ENCODE data around the gene EPB41L4A.
A peak's percentile ranks its signal among the peaks of the same experiment; 100 is the strongest.

Gene EPB41L4A

GRCh38 chr5:112276991-112277390 is 142.1 kb downstream of the EPB41L4A start:
- Histone ChIP-seq H3K36me3 (replicated peaks; ENCODE audit: insufficient read depth, low read length) (no peaks in the 10 kb centered on the region), H3K9ac (ENCODE audit: low read length) (no peak overlapping the region), H4K20me1 (ENCODE audit: insufficient read depth, low read length) (no peaks in the 10 kb centered on the region), H3K4me1 (ENCODE audit: low read length) (peaks cover 8% of the 10 kb centered on the region), H3K9me3 (replicated peaks; ENCODE audit: insufficient read depth, low read length) (no peaks in the 10 kb centered on the region), H3K4me2 (ENCODE audit: low read depth, low read length) (no peak overlapping the region), H3K27ac (ENCODE audit: low read length) (no peak overlapping the region), H3F3A (ENCODE audit: insufficient read depth, low read length) (no peaks in the 10 kb centered on the region), H3K4me3 (ENCODE audit: low read length) (no peak overlapping the region), H3K79me2 (ENCODE audit: low read length) (no peaks in the 10 kb centered on the region), H2AFZ (ENCODE audit: low read length) (no peak overlapping the region), H3K27me3 (replicated peaks; ENCODE audit: insufficient read depth, low read length) (no peaks in the 10 kb centered on the region), H3K9me2 (replicated peaks; ENCODE audit: insufficient read depth, low read length) (no peaks in the 10 kb centered on the region)
- DNase-seq: no peak
- TF ChIP-seq EZH2 (optimal IDR thresholded peaks at IDR 0.05; ENCODE audit: low read depth, low read length): no peak
- no peak for TF ChIP-seq CTCF (IDR thresholded peaks at IDR 0.05; ENCODE audit: low read length)
- TF ChIP-seq EZH2phosphoT487 (IDR thresholded peaks at IDR 0.05; ENCODE audit: low read length): no peak

- peaks cover 19% of the 10 kb centered on the region for H3K4me1 ChIP-seq (ENCODE audit: low read length)
- no peaks in the 10 kb centered on the region for H3K9me3 ChIP-seq (replicated peaks; ENCODE audit: insufficient read depth, low read length)
- DNase-seq: no peak
These were observed 143.4 kb downstream of the EPB41L4A start for GRCh38 chr5:112275671-112276070.

GRCh38 chr5:112270299-112271293 is 148.5 kb downstream of the EPB41L4A start:
- Histone ChIP-seq H2AFZ (ENCODE audit: low read length) (no peak overlapping the region), H3K27ac (ENCODE audit: low read length) (peak overlapping the region; percentile 18; the same call in 1 of the 2 replicates), H3K4me3 (ENCODE audit: low read length) (no peak overlapping the region), H3K4me2 (ENCODE audit: low read depth, low read length) (peak overlapping the region; percentile 30; the same call in 1 of the 2 replicates), H4K20me1 (ENCODE audit: insufficient read depth, low read length) (no peaks in the 10 kb centered on the region), H3K9me2 (replicated peaks; ENCODE audit: insufficient read depth, low read length) (no peaks in the 10 kb centered on the region), H3K27me3 (replicated peaks; ENCODE audit: insufficient read depth, low read length) (no peaks in the 10 kb centered on the region), H3K9me3 (replicated peaks; ENCODE audit: insufficient read depth, low read length) (no peaks in the 10 kb centered on the region), H3F3A (ENCODE audit: insufficient read depth, low read length) (0 out of 2 replicates have a peak, but pooled peaks cover 6% of the 10 kb centered on the region), H3K9ac (ENCODE audit: low read length) (no peak overlapping the region), H3K36me3 (replicated peaks; ENCODE audit: insufficient read depth, low read length) (no peaks in the 10 kb centered on the region), H3K4me1 (ENCODE audit: low read length) (peaks cover 27% of the 10 kb centered on the region), H3K79me2 (ENCODE audit: low read length) (no peaks in the 10 kb centered on the region)
- DNase-seq: peak; percentile 73
- TF ChIP-seq EZH2 (optimal IDR thresholded peaks at IDR 0.05; ENCODE audit: low read depth, low read length) (no peak), EZH2phosphoT487 (IDR thresholded peaks at IDR 0.05; ENCODE audit: low read length) (no peak), CTCF (IDR thresholded peaks at IDR 0.05; ENCODE audit: low read length) (no peak)

More at GRCh38 chr5:112275671-112276070, 143.4 kb downstream of the EPB41L4A start:
- H3K9ac ChIP-seq (ENCODE audit: low read length): no peak overlapping the region
- H3K36me3 ChIP-seq (replicated peaks; ENCODE audit: insufficient read depth, low read length): no peaks in the 10 kb centered on the region
- H3K4me2 ChIP-seq (ENCODE audit: low read depth, low read length): no peak overlapping the region
- no peaks in the 10 kb centered on the region for H3K9me2 ChIP-seq (replicated peaks; ENCODE audit: insufficient read depth, low read length)
- no peaks in the 10 kb centered on the region for H3K79me2 ChIP-seq (ENCODE audit: low read length)
- H2AFZ ChIP-seq (ENCODE audit: low read length): no peak overlapping the region
- no peak overlapping the region for H3K4me3 ChIP-seq (ENCODE audit: low read length)
- H3K27me3 ChIP-seq (replicated peaks; ENCODE audit: insufficient read depth, low read length): no peaks in the 10 kb centered on the region
- TF ChIP-seq CTCF (IDR thresholded peaks at IDR 0.05; ENCODE audit: low read length): no peak
- no peak for TF ChIP-seq EZH2phosphoT487 (IDR thresholded peaks at IDR 0.05; ENCODE audit: low read length)
- TF ChIP-seq EZH2 (optimal IDR thresholded peaks at IDR 0.05; ENCODE audit: low read depth, low read length): no peak
- 0 out of 2 replicates have a peak, but pooled peaks cover 3% of the 10 kb centered on the region for H3F3A ChIP-seq (ENCODE audit: insufficient read depth, low read length)
- no peak overlapping the region for H3K27ac ChIP-seq (ENCODE audit: low read length)
- H4K20me1 ChIP-seq (ENCODE audit: insufficient read depth, low read length): no peaks in the 10 kb centered on the region
